ENCODE results near the gene CPEB3.
"Not testable (repeated sequence)": the region's sequence is repeated elsewhere in the genome, so short reads cannot be mapped to it uniquely, and the experiment has no call there.

DNA sequence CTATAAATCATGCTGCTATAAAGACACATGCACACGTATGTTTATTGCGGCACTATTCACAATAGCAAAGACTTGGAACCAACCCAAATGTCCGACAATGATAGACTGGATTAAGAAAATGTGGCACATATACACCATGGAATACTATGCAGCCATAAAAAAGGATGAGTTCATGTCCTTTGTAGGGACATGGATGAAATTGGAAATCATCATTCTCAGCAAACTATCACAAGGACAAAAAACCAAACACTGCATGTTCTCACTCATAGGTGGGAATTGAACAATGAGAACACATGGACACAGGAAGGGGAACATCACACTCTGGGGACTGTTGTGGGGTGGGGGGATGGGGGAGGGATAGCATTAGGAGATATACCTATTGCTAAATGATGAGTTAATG is 149.7 kb downstream of the CPEB3 start:
- TF ChIP-seq, protein P1, sequence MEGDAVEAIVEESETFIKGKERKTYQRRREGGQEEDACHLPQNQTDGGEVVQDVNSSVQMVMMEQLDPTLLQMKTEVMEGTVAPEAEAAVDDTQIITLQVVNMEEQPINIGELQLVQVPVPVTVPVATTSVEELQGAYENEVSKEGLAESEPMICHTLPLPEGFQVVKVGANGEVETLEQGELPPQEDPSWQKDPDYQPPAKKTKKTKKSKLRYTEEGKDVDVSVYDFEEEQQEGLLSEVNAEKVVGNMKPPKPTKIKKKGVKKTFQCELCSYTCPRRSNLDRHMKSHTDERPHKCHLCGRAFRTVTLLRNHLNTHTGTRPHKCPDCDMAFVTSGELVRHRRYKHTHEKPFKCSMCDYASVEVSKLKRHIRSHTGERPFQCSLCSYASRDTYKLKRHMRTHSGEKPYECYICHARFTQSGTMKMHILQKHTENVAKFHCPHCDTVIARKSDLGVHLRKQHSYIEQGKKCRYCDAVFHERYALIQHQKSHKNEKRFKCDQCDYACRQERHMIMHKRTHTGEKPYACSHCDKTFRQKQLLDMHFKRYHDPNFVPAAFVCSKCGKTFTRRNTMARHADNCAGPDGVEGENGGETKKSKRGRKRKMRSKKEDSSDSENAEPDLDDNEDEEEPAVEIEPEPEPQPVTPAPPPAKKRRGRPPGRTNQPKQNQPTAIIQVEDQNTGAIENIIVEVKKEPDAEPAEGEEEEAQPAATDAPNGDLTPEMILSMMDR (IDR thresholded peaks at IDR 0.05; ENCODE audit: low read length) = not testable (repeated sequence)
- TF ChIP-seq EZH2 (IDR thresholded peaks at IDR 0.05; ENCODE audit: borderline replicate concordance, low read length) = not testable (repeated sequence)
